Measurements from ENCODE around the gene TMEM100. TPM values are rescaled to one million over a fixed set of nuclear protein-coding genes. Genes with fewer than 3 reads are reported as not detected.

The TMEM100 gene
- total and polyA plus RNA-seq, 8 donors: 0.39 to 4.1 (median 1.9) TPM

DNA sequence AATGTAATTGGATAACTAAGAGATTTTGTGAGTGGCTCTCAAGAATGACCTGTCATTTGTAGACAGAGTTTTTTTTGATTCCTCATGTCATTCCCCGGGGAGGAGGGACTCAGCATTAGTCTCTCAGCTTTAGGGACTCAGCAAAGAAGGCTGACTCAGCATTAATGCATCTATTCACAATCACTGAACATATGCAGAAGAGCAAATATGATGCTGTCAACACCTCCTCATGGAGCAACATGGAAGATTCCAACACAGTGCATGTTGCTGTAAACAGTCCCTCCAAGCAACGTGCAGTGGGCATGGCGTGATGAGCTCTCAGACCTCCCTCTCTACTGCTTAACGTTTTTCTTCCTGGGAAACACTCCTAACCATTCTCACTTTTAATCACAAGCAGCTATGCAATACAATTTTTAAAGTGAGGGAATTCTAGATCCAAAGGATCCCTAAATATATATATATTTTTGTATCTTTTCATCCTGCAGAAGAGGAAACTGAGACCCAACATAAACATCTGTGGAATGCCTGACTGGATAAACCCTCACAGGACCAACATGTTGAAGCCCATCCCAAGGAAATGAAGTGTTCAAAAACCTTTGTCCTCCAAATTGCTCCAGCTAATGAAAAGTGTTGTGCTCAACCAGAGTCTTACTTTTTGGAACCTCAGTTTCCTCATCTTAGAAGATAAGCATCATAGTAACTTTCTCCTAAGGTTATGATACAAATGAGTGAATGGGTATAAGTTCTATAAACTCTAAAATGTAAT lies 38.9 kb downstream of the TMEM100 start:
- DNase-seq (no peak), ATAC-seq (no peak), FAIRE-seq (no peak)
- H3K36me3 ChIP-seq: no peaks in the 10 kb centered on the region
- WGBS, 2 donors: 52 to 58% methylated on average over 4 of the region's 4 CpGs
- H3K9me3 ChIP-seq: no peaks in the 10 kb centered on the region
- peaks cover 0 to 3% (median 0%) of the 10 kb centered on the region in 4 donors for H3K27me3 ChIP-seq
- H3K27ac ChIP-seq: no peak overlapping the region
- H3K4me1 ChIP-seq: no peaks in the 10 kb centered on the region
- no peak overlapping the region for H3K4me3 ChIP-seq
- TF ChIP-seq CTCF (IDR thresholded peaks at IDR 0.05): no peak
- intact Hi-C loops (cut with DNase I): no loop called here

DNA sequence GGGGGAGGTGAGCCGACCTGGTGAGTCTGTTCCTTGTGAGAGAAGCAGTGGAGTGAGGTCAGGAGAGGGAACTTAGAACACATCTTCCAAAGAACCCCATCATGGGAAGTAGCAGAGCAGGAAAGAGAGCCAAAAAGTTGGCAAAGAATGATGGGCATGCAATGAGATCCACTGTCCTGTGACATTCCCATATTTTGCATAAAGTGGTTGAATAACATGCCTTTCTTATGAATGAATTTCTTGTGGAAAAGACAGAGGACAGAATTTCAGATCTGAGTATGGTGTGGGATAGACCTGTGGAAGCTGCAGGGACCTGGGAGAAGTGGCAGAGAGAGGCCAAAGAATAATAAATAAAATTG lies 41.3 kb downstream of the TMEM100 start:
- intact Hi-C loops (cut with DNase I): no loop called here
- WGBS, 2 donors: 31 to 35% methylated on average over 1 of the region's 1 CpG
- no peak for FAIRE-seq

DNA sequence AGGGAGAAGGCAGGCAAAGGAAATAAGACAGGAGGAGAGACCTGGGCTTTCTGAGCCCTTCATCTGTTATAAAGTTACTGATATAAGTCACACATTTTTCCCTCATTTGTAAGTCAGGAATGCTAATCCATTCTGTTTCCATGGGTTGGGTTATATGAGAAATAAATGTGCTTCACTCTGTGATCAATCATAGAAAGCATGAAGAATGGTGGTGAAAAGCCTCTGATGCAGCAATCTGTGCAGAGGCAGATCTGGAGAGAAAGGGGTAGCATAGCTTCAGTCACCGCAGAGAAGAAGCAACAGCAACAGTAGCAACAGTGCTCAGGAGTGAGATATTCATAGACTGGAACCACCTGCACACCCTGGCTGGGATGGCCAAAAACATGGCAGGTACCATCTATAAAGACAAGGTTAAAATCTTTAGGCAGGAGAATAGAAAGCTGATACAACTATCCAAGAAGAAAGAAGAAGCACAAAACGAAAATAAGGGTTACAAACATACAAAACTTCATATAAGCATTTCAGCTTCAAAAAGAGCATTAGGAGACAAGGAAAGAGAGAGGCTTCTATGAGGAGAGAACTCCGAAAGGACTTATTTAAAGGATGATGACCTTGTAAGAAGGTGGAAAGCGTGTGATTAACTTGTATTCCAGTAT lies 41.9 kb downstream of the TMEM100 start:
- ATAC-seq (no peak), FAIRE-seq (no peak), DNase-seq (no peak)
- 57 to 61% methylated on average over 4 of the region's 4 CpGs for WGBS, 2 donors
- Histone ChIP-seq H3K4me1 (no peaks in the 10 kb centered on the region), H3K4me3 (no peak overlapping the region), H3K36me3 (no peaks in the 10 kb centered on the region), H3K27me3 (peaks cover 0 to 5% (median 0%) of the 10 kb centered on the region in 4 donors), H3K9me3 (no peaks in the 10 kb centered on the region), H3K27ac (no peak overlapping the region)
- no peak for TF ChIP-seq CTCF (IDR thresholded peaks at IDR 0.05)
- intact Hi-C loops (cut with DNase I): no loop called here

More for the DNA sequence above, 41.3 kb downstream of the TMEM100 start:
- H3K36me3 ChIP-seq: no peaks in the 10 kb centered on the region
- no peak overlapping the region for H3K4me3 ChIP-seq
- TF ChIP-seq CTCF (IDR thresholded peaks at IDR 0.05): no peak
- no peaks in the 10 kb centered on the region for H3K9me3 ChIP-seq
- no peaks in the 10 kb centered on the region for H3K4me1 ChIP-seq
- DNase-seq (no peak), ATAC-seq (no peak)
- no peak overlapping the region for H3K27ac ChIP-seq
- H3K27me3 ChIP-seq: peaks cover 0 to 5% (median 0%) of the 10 kb centered on the region in 4 donors

DNA sequence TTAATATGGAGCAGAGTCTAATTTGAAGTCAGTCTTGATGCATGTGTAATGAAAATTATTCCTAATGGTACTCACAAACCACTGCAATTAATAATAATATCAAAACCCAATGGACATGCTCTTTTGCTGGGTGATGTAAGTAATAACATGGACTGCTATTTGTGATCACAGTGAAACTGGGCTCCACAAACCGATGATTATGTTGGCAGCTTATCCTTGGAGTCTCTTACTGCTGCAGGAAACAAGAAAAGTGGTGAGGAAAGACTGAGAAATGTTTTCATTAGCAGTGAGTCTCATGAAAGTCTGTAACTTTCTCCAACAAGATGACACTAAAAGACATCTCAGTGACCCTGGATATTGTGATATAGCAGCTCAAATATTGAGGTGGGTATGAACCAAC lies 45.2 kb downstream of the TMEM100 start:
- no peak for TF ChIP-seq CTCF (IDR thresholded peaks at IDR 0.05)
- DNase-seq: no peak
- Histone ChIP-seq H3K9me3 (no peaks in the 10 kb centered on the region), H3K4me1 (no peaks in the 10 kb centered on the region), H3K27ac (no peak overlapping the region), H3K36me3 (no peaks in the 10 kb centered on the region), H3K4me3 (no peak overlapping the region), H3K27me3 (peaks cover 0 to 5% (median 0%) of the 10 kb centered on the region in 4 donors)
- intact Hi-C loops (cut with DNase I): no loop called here
- WGBS, 2 donors: 41 to 55% methylated on average over 1 of the region's 1 CpG
- no peak for ATAC-seq
- FAIRE-seq: no peak

DNA sequence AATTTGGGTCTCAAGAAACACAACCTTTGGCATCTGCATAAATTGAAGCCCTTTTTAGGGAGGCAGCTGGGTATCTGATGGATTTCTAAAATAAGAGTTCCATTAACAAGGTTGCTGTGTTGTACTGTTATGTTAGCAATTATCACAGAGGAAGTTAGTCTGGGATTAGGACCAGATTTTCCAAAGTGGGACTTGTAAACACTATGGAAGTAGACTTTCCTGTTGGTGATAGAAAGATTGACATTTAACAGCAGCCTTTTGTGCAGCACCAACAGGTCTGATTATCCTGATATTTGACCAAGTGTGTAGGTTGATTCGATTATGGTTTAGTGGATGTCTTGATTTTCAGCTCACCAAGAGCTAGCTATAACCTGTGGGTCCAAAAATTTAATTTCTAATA lies 46.4 kb downstream of the TMEM100 start:
- DNase-seq (no peak), ATAC-seq (no peak), FAIRE-seq (no peak)
- no peak overlapping the region for H3K27ac ChIP-seq
- WGBS, 2 donors: 48 to 52% methylated on average over 1 of the region's 1 CpG
- intact Hi-C loops (cut with DNase I): no loop called here
- no peaks in the 10 kb centered on the region for H3K36me3 ChIP-seq
- H3K9me3 ChIP-seq: no peaks in the 10 kb centered on the region
- TF ChIP-seq CTCF (IDR thresholded peaks at IDR 0.05): no peak
- no peak overlapping the region for H3K4me3 ChIP-seq
- H3K27me3 ChIP-seq: peaks cover 0 to 5% (median 0%) of the 10 kb centered on the region in 4 donors
- no peaks in the 10 kb centered on the region for H3K4me1 ChIP-seq

Measured in pancreas (tissue), 10 donors.